ENCODE measurements around the gene ZNF76. TPM values are rescaled to one million over a fixed set of nuclear protein-coding genes. Genes with fewer than 3 reads are reported as not detected.

ZNF76 gene
- total and polyA plus RNA-seq, 2 of the 13 experiments (the other 11 are each of a cell fraction or from before 2014, with no cell fraction given), result 13.2 to 26.4 TPM

DNA sequence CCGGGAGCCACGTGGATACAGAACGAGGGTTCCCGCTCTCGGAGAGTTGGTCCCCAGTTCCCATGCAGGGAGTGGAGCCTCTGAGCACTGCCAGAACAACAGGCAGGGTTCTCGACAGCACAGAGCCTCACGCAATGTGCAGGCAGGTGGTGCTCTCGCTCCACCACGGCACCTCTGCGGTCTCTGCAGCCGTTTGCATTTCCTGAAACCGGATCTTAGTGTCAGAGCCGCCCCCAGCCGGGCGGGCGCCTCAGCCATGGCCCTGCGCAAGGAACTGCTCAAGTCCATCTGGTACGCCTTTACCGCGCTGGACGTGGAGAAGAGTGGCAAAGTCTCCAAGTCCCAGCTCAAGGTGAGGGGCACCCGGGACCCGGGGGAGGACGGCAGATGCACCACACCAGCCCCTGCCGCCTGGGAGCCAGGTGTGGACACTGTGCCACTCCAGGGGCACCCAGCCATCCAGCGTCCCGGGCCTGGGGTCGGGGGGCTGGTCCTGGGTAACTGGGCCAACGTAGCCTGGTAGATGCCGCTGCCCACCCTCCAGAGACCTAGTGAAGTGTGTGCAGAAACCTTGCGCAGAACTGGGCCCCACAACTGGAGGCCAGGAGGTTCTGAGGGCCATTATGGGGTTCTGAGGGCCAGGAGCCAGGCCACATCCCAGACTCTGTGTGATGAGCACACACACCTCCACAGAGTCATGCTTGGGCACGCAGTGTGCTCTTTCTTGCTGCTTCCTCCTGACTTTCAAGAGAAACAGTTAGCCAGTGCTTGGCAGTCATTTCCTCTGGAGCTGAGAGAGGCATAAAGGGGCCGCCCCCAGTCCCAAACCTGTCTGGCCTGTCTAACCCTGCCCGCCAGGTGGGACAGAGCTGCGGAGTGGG is 38.3 kb downstream of the ZNF76 start, which contains the start of gene DEF6 (continued):
- TF ChIP-seq, protein P1, sequence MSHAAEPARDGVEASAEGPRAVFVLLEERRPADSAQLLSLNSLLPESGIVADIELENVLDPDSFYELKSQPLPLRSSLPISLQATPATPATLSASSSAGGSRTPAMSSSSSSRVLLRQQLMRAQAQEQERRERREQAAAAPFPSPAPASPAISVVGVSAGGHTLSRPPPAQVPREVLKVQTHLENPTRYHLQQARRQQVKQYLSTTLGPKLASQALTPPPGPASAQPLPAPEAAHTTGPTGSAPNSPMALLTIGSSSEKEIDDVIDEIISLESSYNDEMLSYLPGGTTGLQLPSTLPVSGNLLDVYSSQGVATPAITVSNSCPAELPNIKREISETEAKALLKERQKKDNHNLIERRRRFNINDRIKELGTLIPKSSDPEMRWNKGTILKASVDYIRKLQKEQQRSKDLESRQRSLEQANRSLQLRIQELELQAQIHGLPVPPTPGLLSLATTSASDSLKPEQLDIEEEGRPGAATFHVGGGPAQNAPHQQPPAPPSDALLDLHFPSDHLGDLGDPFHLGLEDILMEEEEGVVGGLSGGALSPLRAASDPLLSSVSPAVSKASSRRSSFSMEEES (CRISPR knock-in tag; IDR thresholded peaks at IDR 0.05), result 0 out of 2 replicates have a peak, but pooled peaks have one; percentile 38
- TF ChIP-seq GATA4 (IDR thresholded peaks at IDR 0.05; ENCODE audit: borderline replicate concordance, low read depth) (peak; percentile 53; the same call in 1 of the 2 replicates), NR2F6 (IDR thresholded peaks at IDR 0.05) (no peak), NR2F6 (CRISPR knock-in tag; IDR thresholded peaks at IDR 0.05) (peak; percentile 56), XRCC5 (optimal IDR thresholded peaks at IDR 0.05; ENCODE audit: low read length) (peak; percentile 98), ZNF33B (CRISPR knock-in tag; IDR thresholded peaks at IDR 0.05) (peak; percentile 91), PHF20 (CRISPR knock-in tag; IDR thresholded peaks at IDR 0.05) (peak; percentile 61; the same call in 1 of the 2 replicates), NFIB (CRISPR knock-in tag; IDR thresholded peaks at IDR 0.05; ENCODE audit: borderline replicate concordance) (no peak), ZFP91 (CRISPR knock-in tag; IDR thresholded peaks at IDR 0.05; ENCODE audit: borderline replicate concordance) (peak; percentile 93), ZNF205 (CRISPR knock-in tag; IDR thresholded peaks at IDR 0.05) (peak; percentile 87; the same call in 1 of the 2 replicates), ATF7-NPFF (CRISPR knock-in tag; IDR thresholded peaks at IDR 0.05; ENCODE audit: low read depth) (peak; percentile 83), ZNF230 (CRISPR knock-in tag; IDR thresholded peaks at IDR 0.05) (peak; percentile 93), SMARCC2 (IDR thresholded peaks at IDR 0.05) (no peak), RAD51 (IDR thresholded peaks at IDR 0.05; ENCODE audit: borderline replicate concordance) (no peak), ZNF251 (CRISPR knock-in tag; IDR thresholded peaks at IDR 0.05) (no peak)
- TF ChIP-seq, protein P2, sequence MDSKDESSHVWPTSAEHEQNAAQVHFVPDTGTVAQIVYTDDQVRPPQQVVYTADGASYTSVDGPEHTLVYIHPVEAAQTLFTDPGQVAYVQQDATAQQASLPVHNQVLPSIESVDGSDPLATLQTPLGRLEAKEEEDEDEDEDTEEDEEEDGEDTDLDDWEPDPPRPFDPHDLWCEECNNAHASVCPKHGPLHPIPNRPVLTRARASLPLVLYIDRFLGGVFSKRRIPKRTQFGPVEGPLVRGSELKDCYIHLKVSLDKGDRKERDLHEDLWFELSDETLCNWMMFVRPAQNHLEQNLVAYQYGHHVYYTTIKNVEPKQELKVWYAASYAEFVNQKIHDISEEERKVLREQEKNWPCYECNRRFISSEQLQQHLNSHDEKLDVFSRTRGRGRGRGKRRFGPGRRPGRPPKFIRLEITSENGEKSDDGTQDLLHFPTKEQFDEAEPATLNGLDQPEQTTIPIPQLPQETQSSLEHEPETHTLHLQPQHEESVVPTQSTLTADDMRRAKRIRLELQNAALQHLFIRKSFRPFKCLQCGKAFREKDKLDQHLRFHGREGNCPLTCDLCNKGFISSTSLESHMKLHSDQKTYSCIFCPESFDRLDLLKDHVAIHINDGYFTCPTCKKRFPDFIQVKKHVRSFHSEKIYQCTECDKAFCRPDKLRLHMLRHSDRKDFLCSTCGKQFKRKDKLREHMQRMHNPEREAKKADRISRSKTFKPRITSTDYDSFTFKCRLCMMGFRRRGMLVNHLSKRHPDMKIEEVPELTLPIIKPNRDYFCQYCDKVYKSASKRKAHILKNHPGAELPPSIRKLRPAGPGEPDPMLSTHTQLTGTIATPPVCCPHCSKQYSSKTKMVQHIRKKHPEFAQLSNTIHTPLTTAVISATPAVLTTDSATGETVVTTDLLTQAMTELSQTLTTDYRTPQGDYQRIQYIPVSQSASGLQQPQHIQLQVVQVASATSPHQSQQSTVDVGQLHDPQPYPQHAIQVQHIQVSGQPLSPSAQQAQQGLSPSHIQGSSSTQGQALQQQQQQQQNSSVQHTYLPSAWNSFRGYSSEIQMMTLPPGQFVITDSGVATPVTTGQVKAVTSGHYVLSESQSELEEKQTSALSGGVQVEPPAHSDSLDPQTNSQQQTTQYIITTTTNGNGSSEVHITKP (CRISPR knock-in tag; IDR thresholded peaks at IDR 0.05; ENCODE audit: low read depth), result no peak; the same call in 1 of the 2 replicates
- TF ChIP-seq, protein P3, sequence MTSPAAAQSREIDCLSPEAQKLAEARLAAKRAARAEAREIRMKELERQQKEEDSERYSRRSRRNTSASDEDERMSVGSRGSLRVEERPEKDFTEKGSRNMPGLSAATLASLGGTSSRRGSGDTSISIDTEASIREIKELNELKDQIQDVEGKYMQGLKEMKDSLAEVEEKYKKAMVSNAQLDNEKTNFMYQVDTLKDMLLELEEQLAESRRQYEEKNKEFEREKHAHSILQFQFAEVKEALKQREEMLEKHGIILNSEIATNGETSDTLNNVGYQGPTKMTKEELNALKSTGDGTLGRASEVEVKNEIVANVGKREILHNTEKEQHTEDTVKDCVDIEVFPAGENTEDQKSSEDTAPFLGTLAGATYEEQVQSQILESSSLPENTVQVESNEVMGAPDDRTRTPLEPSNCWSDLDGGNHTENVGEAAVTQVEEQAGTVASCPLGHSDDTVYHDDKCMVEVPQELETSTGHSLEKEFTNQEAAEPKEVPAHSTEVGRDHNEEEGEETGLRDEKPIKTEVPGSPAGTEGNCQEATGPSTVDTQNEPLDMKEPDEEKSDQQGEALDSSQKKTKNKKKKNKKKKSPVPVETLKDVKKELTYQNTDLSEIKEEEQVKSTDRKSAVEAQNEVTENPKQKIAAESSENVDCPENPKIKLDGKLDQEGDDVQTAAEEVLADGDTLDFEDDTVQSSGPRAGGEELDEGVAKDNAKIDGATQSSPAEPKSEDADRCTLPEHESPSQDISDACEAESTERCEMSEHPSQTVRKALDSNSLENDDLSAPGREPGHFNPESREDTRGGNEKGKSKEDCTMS (CRISPR knock-in tag; conservative IDR thresholded peaks at IDR 0.05), result no peak
- TF ChIP-seq, protein P4, sequence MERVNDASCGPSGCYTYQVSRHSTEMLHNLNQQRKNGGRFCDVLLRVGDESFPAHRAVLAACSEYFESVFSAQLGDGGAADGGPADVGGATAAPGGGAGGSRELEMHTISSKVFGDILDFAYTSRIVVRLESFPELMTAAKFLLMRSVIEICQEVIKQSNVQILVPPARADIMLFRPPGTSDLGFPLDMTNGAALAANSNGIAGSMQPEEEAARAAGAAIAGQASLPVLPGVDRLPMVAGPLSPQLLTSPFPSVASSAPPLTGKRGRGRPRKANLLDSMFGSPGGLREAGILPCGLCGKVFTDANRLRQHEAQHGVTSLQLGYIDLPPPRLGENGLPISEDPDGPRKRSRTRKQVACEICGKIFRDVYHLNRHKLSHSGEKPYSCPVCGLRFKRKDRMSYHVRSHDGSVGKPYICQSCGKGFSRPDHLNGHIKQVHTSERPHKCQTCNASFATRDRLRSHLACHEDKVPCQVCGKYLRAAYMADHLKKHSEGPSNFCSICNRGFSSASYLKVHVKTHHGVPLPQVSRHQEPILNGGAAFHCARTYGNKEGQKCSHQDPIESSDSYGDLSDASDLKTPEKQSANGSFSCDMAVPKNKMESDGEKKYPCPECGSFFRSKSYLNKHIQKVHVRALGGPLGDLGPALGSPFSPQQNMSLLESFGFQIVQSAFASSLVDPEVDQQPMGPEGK (CRISPR knock-in tag; IDR thresholded peaks at IDR 0.05), result peak; percentile 92
